SJCRH30 (cell line): Measurements from ENCODE around the gene STKLD1. TPM values are rescaled to one million over a fixed set of nuclear protein-coding genes. Genes with fewer than 3 reads are reported as not detected.
"Not testable (repeated sequence)": the region's sequence is repeated elsewhere in the genome, so short reads cannot be mapped to it uniquely, and the experiment has no call there.

Experiments
- DNase-seq, 2 experiments: peaks; one replicate each; pipeline ENCODE4 v3.0.0-alpha.2; 2015 to 2020
- H3K27ac ChIP-seq: fragments of 250-450 bp; sonication (Bioruptor Pico); 2 replicates; pipeline ENCODE4 v1.5.1; 2020; ENCODE audit warnings: mild to moderate bottlenecking, moderate library complexity
- H3K27me3 ChIP-seq: fragments of 250-450 bp; sonication (Bioruptor Pico); 2 replicates; pipeline ENCODE4 v1.5.1; 2020; ENCODE audit warnings: mild to moderate bottlenecking, moderate library complexity
- H3K36me3 ChIP-seq: fragments of 250-450 bp; sonication (Bioruptor Pico); 2 replicates; pipeline ENCODE4 v1.5.1; 2020; ENCODE audit warnings: mild to moderate bottlenecking, moderate library complexity
- H3K4me1 ChIP-seq: fragments of 250-450 bp; sonication (Bioruptor Pico); 2 replicates; pipeline ENCODE4 v1.5.1; 2020; ENCODE audit warnings: mild to moderate bottlenecking, moderate library complexity
- H3K4me3 ChIP-seq: fragments of 250-450 bp; sonication (Bioruptor Pico); 2 replicates; pipeline ENCODE4 v1.5.1; 2020; ENCODE audit warnings: mild to moderate bottlenecking, moderate library complexity
- H3K9me3 ChIP-seq: fragments of 250-450 bp; sonication (Bioruptor Pico); replicated peaks from 2 replicates; pipeline ENCODE4 v1.5.1; 2020; ENCODE audit warnings: mild to moderate bottlenecking, moderate library complexity
- total RNA-seq: library from RNA; depleted of rRNA; stranded (reverse); fragments of >200 nt; shearing (Covaris generic); gene quantifications from 2 replicates; pipeline ENCODE4 v1.2.3, GENCODE V29; 2014

The STKLD1 gene
- total RNA-seq, 1 experiment from 2014 or later = 1.7 TPM

DNA sequence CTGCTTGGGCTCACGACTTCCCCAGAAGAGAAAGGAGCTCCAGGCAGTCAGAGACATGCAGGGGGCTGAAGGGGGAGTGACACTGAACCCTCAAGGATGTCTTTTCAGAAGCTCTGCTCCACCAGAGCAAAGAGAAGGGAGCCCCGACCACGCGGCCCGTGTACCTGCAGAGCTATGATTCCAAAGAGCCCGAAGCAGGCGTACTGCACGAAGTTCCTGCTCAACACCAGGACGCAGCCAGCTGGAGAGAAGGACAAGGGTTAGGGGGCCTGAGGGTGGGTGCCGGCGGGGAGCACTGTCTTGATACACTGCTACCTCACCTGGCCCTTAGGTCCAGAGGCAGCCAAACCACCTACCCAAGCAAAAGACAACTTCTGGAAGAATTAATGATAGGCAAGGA lies 9.7 kb upstream of the STKLD1 start:
- Histone ChIP-seq H3K27me3 (no peaks in the 10 kb centered on the region), H3K4me1 (peaks cover 26% of the 10 kb centered on the region), H3K27ac (no peak overlapping the region), H3K4me3 (no peak overlapping the region), H3K36me3 (peaks cover 58% of the 10 kb centered on the region), H3K9me3 (no peaks in the 10 kb centered on the region)
- no peak for DNase-seq

DNA sequence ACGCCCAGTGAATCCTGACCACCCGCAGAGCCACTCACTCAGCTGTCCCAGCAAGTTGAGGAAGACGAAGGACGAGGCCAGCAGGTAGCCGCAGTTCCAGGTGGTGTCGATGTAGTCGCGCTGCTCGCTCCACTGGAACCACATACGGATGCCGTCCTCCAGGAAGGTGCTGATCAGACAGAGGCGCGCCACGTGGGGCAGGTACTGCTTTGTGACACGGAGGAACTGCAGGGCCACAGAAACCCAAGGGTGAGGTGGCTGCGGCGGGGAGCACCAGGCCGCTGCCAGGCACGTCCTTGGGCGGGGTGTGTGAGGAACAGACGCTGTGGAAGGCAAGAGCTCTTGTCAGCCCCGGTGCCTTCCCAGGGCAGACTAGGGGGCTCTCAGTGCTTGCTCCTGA lies 8.9 kb upstream of the STKLD1 start:
- Histone ChIP-seq H3K27ac (no peak overlapping the region), H3K36me3 (peaks cover 52% of the 10 kb centered on the region), H3K4me1 (peaks cover 20% of the 10 kb centered on the region), H3K4me3 (no peak overlapping the region), H3K9me3 (no peaks in the 10 kb centered on the region), H3K27me3 (no peaks in the 10 kb centered on the region)
- DNase-seq = no peak

DNA sequence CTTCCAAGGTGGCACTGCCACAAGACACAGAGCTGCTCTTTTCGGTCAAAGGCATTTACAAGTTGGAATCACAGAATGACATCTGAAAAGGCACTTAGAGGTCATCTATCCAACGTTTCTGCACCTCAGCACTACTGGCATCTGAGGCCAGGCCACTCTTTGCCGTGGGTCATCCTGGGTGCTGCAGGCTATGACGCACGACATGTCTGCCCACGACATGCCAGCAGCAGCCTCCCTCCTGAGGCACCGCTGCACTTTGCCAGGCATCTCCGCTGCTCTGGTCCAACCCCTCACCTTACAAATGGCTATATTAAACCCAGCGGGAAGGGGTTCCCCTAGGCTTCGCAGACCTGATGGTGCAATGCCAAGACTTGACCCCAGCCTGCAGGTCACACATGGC lies 8.4 kb upstream of the STKLD1 start:
- no peak for DNase-seq
- Histone ChIP-seq H3K4me3 (no peak overlapping the region), H3K27me3 (no peaks in the 10 kb centered on the region), H3K27ac (no peak overlapping the region), H3K4me1 (peaks cover 20% of the 10 kb centered on the region), H3K36me3 (peaks cover 51% of the 10 kb centered on the region), H3K9me3 (no peaks in the 10 kb centered on the region)

DNA sequence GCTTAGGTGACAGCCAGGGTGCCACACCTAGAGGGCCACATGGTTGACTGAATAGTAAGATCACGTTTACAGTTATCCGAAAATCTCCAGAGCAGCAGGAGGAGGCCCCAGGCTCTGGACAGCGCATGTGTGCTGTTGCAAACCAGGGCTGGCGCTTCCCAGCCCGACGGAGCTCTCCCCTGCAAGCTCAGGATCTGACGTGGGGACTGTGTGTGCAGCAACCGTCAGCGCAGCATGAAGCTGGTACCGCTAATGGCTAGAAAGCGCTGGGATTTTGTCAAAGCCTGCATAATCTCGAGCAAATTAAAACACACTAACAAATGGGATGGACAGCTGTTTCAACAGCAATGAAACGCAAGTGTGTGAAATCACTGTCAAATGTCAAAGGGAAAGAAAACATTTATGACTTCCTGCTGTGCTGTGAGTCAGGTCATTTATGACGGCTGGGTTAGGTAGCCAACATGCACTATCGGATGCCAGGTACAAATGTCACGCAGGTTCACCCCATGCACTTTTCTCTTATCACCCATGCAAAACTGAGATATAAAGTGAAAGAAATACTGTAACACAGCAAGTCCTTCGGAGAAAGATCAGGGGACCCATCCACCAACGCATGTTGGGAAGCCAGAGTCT lies 7.8 kb upstream of the STKLD1 start:
- Histone ChIP-seq H3K4me1 (peaks cover 20% of the 10 kb centered on the region), H3K36me3 (peaks cover 50% of the 10 kb centered on the region), H3K4me3 (no peak overlapping the region), H3K27ac (no peak overlapping the region; the same call in 1 of the 2 replicates), H3K9me3 (no peaks in the 10 kb centered on the region), H3K27me3 (no peaks in the 10 kb centered on the region)
- DNase-seq = peak; percentile 66 to 71

DNA sequence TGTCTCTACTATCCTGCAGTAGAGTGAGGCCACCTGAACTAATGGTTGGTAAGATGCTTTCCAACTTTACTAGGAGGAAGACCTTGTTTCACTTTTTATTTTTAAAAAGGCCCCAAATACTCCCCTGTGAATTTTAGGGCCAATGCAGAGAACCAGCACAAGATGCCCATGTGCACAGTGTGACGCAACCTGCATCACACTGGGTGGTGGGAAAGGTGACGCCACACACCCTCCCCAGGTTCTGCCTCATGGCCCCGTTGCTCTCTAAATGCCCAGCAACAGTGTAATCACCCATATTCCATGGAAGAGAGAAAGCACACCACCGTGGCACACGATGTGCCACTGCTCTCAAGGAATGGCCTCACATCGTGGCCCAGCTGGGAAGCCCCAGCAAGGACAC lies 6.7 kb upstream of the STKLD1 start:
- peaks cover 20% of the 10 kb centered on the region for H3K4me1 ChIP-seq
- H3K36me3 ChIP-seq = peaks cover 47% of the 10 kb centered on the region
- no peaks in the 10 kb centered on the region for H3K9me3 ChIP-seq
- H3K27me3 ChIP-seq = no peaks in the 10 kb centered on the region
- H3K4me3 ChIP-seq = no peak overlapping the region
- H3K27ac ChIP-seq = no peak overlapping the region
- no peak for DNase-seq

DNA sequence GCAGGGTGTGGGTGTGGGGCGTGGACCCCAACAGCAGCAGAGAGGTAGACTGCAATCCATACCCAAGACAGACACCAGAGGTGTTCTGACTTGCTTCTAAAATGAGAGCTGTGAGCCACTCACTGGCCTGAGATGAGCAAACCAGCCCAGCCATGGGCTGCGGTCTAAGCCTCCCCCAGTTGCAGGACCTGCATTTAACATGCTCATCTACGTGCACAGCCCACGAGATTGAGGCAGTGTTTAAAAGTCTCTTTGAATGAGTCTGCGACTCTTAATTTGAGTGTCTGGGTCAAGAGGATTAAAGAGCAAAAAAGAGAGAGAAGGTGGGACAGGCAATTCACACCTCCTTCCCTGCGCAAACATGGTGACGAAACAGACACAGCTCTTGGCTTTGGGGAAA lies 6.2 kb upstream of the STKLD1 start:
- no peak overlapping the region for H3K4me3 ChIP-seq
- no peaks in the 10 kb centered on the region for H3K27me3 ChIP-seq
- H3K27ac ChIP-seq = no peak overlapping the region
- no peak for DNase-seq
- H3K9me3 ChIP-seq = no peaks in the 10 kb centered on the region
- H3K4me1 ChIP-seq = peaks cover 20% of the 10 kb centered on the region
- peaks cover 45% of the 10 kb centered on the region for H3K36me3 ChIP-seq

DNA sequence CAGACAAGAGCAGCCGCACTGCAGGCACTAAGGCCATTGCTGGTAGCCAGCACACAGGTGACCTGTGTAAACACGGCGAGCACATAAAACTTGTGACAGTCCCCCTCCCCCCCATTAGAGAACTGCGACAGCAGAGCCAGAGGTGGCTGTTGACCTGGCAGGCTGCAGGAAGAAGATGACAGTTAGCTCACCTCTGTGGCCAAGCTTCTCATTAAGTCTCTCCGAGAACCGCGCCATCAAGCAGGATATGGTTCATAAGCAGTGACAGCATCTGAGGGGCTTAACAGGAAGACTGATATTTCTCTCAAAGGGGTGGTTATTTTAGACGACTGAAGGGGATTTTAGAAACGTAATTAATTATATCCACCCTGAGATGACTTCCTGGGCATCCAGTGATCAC lies 5.5 kb upstream of the STKLD1 start:
- no peak for DNase-seq
- no peaks in the 10 kb centered on the region for H3K9me3 ChIP-seq
- H3K27me3 ChIP-seq = no peaks in the 10 kb centered on the region
- peaks cover 39% of the 10 kb centered on the region for H3K36me3 ChIP-seq
- H3K27ac ChIP-seq = no peak overlapping the region
- H3K4me3 ChIP-seq = no peak overlapping the region
- H3K4me1 ChIP-seq = peaks cover 20% of the 10 kb centered on the region

DNA sequence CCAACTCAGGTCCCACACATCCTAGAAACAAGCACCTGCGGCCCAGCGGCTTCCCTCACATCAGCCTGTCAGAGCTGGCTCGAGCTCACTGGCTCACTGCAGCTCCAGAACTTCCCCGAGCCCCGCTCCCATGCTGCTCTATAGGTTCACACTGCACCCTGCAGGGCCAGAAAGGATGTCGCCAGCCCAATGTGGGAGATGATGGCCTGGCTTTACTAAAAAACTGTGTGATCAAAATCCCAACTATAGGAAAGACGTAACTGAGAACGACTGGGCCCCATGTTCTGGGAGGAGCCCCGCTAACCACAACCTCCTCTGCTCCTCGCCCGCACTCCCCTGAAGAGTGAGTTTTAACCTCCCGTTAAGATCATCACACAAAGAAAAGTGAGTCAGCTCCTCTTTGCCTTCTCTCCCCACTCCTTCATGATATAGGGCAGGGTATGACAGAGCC lies 4.9 kb upstream of the STKLD1 start:
- Histone ChIP-seq H3K9me3 (no peaks in the 10 kb centered on the region), H3K4me1 (peaks cover 20% of the 10 kb centered on the region)

DNA sequence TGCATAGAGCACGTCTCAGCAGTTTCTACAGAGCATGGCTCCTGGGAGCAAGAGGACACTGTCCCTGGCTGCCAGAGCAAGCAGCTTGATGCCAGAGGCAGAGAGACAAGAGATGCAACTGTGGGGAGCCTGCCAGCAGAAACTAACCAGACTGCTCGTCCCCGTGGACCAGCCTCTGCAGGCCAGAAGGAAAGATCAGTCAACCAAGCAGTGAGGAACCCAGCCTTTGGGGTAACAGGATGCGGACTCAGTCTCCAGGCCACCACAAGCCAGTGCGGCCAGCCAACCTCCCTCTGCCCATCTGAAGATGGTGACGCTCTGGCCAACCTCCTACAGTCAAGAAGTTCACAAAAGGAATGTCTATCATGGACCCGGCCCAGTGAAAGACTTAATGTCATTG lies 4.0 kb upstream of the STKLD1 start:
- H3K36me3 ChIP-seq = peaks cover 24% of the 10 kb centered on the region
- no peaks in the 10 kb centered on the region for H3K9me3 ChIP-seq
- H3K27me3 ChIP-seq = no peaks in the 10 kb centered on the region
- DNase-seq = no peak
- H3K4me1 ChIP-seq = peaks cover 20% of the 10 kb centered on the region
- H3K4me3 ChIP-seq = no peak overlapping the region
- H3K27ac ChIP-seq = no peak overlapping the region

More for the DNA sequence above, 4.9 kb upstream of the STKLD1 start:
- Histone ChIP-seq H3K36me3 (peaks cover 33% of the 10 kb centered on the region), H3K27me3 (no peaks in the 10 kb centered on the region), H3K4me3 (no peak overlapping the region), H3K27ac (no peak overlapping the region)
- no peak for DNase-seq

DNA sequence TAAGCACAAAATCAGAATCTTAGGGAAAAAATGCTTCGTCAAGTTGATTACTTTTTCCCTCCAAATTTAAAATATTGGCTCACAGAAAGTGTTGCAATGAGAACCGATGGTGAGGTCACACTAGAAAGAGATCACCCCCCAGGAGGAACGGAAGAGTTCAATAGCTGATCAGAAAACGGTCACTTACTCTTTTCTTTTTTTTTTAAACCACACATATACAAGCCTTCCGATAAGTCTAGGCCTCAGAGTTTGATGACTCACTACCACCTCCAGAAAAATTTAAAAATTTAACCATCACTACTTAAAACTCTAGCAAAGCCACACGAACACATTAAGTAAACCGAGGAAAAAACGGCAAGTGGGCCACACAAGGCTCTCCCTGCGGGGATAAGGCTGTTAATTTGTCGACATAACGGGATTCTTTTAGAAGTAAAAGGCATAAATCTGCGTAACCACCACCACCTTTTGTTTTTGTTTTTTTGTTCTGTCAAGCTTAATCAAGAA lies 1.5 kb upstream of the STKLD1 start:
- Histone ChIP-seq H3K36me3 (peaks cover 20% of the 10 kb centered on the region), H3K9me3 (no peaks in the 10 kb centered on the region), H3K4me1 (peaks cover under 1% of the 10 kb centered on the region; the same call in 1 of the 2 replicates), H3K27ac (peak overlapping the region; percentile 51; the same call in 1 of the 2 replicates), H3K4me3 (peak overlapping the region; percentile 81), H3K27me3 (no peaks in the 10 kb centered on the region)
- DNase-seq = no peak

DNA sequence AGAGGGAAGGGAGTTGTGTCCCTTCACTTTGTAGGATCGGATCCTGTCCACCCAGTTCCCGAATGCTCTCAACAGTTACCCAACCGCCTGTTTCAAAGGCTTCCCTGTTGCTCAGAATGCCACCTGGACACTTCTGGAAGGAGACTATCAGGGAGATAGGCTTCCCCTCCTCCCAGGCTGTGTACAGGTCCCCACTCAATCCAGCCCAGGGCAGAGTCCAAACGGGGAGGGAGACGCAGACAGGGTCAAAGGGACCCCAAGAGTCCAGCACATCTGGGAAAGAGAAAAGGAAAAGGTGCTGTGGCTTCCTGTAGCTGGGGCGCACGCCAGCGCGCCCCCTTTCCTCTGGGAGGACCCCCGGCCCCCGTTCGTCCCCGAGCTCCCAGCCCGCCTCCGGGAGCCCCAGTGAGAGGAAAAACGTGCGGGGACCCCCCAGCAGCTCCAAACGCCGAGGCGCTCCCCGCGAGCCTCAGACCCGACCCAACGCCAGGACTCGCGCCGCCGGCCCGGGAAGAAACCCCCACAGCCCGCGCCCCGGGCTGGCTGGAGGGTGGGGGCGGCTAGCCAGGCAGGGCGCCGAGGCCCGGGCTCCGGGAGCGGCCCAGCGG lies 946 bp upstream of the STKLD1 start:
- H3K27ac ChIP-seq = peak overlapping the region; percentile 51
- no peaks in the 10 kb centered on the region for H3K9me3 ChIP-seq
- peaks cover 18% of the 10 kb centered on the region for H3K36me3 ChIP-seq
- peak overlapping the region; percentile 81 for H3K4me3 ChIP-seq
- DNase-seq = peak; percentile 49 to 63
- H3K27me3 ChIP-seq = no peaks in the 10 kb centered on the region
- no peaks in the 10 kb centered on the region for H3K4me1 ChIP-seq

DNA sequence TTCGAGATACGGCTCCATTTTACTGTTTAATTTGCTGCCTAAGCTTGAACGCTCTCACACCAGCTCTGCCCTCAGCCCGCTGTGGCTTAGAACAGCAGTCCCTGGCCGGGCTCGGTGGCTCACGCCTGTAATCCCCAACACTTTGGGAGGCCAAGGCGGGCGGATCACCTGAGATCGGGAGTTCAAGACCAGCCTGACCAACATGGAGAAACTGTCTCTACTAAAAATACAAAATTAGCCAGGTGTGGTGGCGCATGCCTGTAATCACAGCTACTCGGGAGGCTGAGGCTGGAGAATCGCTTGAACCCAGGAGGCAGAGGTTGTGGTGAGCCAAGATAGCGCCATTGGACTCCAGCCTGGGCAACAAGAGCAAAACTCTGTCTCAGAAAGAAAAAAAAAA lies 1.1 kb downstream of the STKLD1 start:
- not testable (repeated sequence) for H3K4me1 ChIP-seq

DNA sequence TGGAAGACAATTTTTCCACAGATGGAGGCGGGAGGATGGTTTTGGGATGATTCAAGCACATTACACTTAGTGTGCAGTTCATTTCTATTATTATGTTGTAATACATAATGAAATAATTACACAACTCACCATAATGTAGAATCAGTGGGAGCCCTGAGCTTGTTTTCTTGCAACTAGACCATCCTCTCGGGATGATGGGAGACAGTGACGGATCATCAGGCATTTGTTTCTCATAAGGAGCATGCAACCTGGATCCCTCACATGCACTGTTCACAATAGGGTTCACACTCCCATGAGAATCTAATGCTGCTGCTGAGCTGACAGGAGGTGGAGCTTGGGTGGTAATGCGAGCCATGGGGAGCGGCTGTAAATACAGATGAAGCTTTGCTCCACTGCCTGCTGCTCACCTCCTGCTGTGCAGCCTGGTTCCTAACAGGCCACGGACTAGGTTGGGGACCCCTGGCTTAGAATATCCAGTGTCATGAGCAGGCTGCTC lies 1.6 kb downstream of the STKLD1 start:
- Histone ChIP-seq H3K4me3 (no peak overlapping the region), H3K27me3 (no peaks in the 10 kb centered on the region), H3K36me3 (peaks cover 10% of the 10 kb centered on the region), H3K27ac (no peak overlapping the region), H3K9me3 (no peaks in the 10 kb centered on the region), H3K4me1 (no peaks in the 10 kb centered on the region)
- DNase-seq = peak; percentile 50 to 70

More for the DNA sequence above, 1.1 kb downstream of the STKLD1 start:
- DNase-seq, H3K27me3 ChIP-seq, H3K9me3 ChIP-seq, H3K4me3 ChIP-seq, H3K27ac ChIP-seq: not testable (repeated sequence)
- H3K36me3 ChIP-seq = peaks cover 13% of the 10 kb centered on the region

DNA sequence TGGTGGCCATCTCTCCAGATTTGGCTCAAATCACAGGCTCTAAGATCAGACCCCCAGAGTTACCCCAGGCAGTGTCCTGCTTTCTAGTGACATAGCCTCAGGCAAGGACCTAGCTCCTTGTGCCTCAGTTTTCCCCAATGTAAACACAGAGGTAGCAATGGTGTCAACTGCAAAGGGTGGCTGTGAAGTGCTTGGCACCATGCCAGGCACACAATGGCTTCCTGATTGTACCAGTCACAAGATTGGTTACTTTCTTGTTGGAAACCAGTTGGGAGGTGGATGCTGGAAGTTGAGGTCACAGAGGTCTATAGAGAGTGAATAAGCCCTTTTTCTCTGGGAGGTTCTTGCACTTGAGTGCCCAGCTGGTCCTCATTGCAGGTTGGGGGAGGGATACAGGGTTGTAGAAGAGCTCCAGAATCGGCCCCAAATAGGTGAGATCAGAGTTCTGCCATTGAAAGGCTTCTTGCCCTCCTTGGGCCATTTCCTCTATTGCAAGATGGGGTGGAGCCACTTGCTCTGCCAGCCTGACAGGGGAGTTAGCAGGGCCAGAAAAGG lies 2.3 kb downstream of the STKLD1 start:
- peaks cover 4% of the 10 kb centered on the region for H3K36me3 ChIP-seq
- H3K4me3 ChIP-seq = no peak overlapping the region
- H3K9me3 ChIP-seq = no peaks in the 10 kb centered on the region

More for the DNA sequence above, 2.3 kb downstream of the STKLD1 start:
- Histone ChIP-seq H3K4me1 (no peaks in the 10 kb centered on the region), H3K27ac (no peak overlapping the region), H3K27me3 (no peaks in the 10 kb centered on the region)
- DNase-seq = no peak
